Sigmoid colon (tissue), 7 donors: Measurements from ENCODE around the gene TGFB1I1. TPM values are rescaled to one million over a fixed set of nuclear protein-coding genes. Genes with fewer than 3 reads are reported as not detected.

Source experiments
- DNase-seq: peaks from one replicate; pipeline ENCODE4 v3.0.0-alpha.2; 2019
- H3K27ac ChIP-seq, 4 donors: fragments of 200-600 bp; sonication (generic); one replicate each; pipeline ENCODE4 v1.5.1; 2016 to 2019; ENCODE audit warnings: mild to moderate bottlenecking in 1 of 4
- H3K27me3 ChIP-seq, 3 donors: fragments of 200-600 bp; sonication (generic); one replicate each; pipeline ENCODE4 v1.5.1; 2019; ENCODE audit warnings: mild to moderate bottlenecking in 1 of 3
- H3K36me3 ChIP-seq, 4 donors: fragments of 200-600 bp; sonication (generic); one replicate each; pipeline ENCODE4 v1.5.1; 2016 to 2019
- H3K4me1 ChIP-seq, 4 donors: fragments of 200-600 bp; sonication (generic); one replicate each; pipeline ENCODE4 v1.5.1; 2017 to 2019
- H3K4me3 ChIP-seq, 4 donors: fragments of 200-600 bp; sonication (generic); one replicate each; pipeline ENCODE4 v1.5.1; 2017 to 2019; ENCODE audit warnings: mild to moderate bottlenecking in 2 of 4, moderate library complexity in 1 of 4
- H3K9me3 ChIP-seq, 4 donors: fragments of 200-600 bp in 3 of 4; sonication (generic) in 3 of 4; one replicate each; pipeline versions ENCODE4 v1.5.1 to v1.6.1; 2013 to 2019
- EP300 ChIP-seq, 4 donors: sonication (generic); formaldehyde crosslinking; IDR thresholded peaks; one replicate each; pipeline ENCODE4 v1.6.1; 2017; ENCODE audit warnings: antibody characterized with exemption in 4 of 4
- POLR2A ChIP-seq, 2 donors: fragments of 450-650 bp; IDR thresholded peaks; one replicate each; pipeline ENCODE4 v1.6.1; 2016; ENCODE audit warnings: antibody characterized with exemption in 2 of 2, mild to moderate bottlenecking in 2 of 2, moderate library complexity in 2 of 2
- POLR2AphosphoS5 ChIP-seq, 4 donors: sonication (generic); formaldehyde crosslinking; IDR thresholded peaks; one replicate each; pipeline ENCODE4 v1.6.1; 2017; ENCODE audit warnings: antibody characterized with exemption in 4 of 4
- WGBS, 2 donors: extraction: QIAGEN DNeasy Blood & Tissue Kit; methylation state at CpG; one replicate each; pipeline ENCODE4 v1.1.7; 2013; 5-methylcytosine and 5-hydroxymethylcytosine counted together
- intact Hi-C: fragments of 100-400 bp; cut with DNase I; formaldehyde crosslinking; loops from one replicate; pipeline ENCODE4 v1.15.1; 2023
- polyA plus RNA-seq, 3 donors: library from polyadenylated mRNA; stranded (reverse); fragments of 200-250 nt; gene quantifications; one replicate each; pipeline ENCODE4 v1.2.3, GENCODE V29; 2013
- total RNA-seq, 4 donors: library from RNA; depleted of rRNA; stranded (reverse); fragments of >200 nt; gene quantifications; one replicate each; pipeline ENCODE4 v1.1.0, GENCODE V29; 2016
- TF ChIP-seq, protein P1 (sequence below), 4 experiments: fragments of 450-650 bp in 3 of 4; fragments of 200-600 bp in 1 of 4; IDR thresholded peaks; one replicate each; pipeline ENCODE4 v1.5.1; 2016 to 2019; ENCODE audit warnings: antibody characterized with exemption in 4 of 4, mild to moderate bottlenecking in 3 of 4, moderate library complexity in 2 of 4
- donor health status: healthy with polysubstance abuse.
- donor health status: Bipolar disorder and iron deficiency.
- donor health status: healthy.

Gene TGFB1I1
- total and polyA plus RNA-seq, 7 donors, result 10.4 to 339 (median 124) TPM

- no peaks in the 10 kb centered on the region for H3K9me3 ChIP-seq
- H3K27me3 ChIP-seq, result no peaks in the 10 kb centered on the region
- WGBS, 2 donors, result 79 to 82% methylated on average over 7 of the region's 7 CpGs
- intact Hi-C loops, result no loop called here
- peak within 1 kb of the TSS in 1 of 4 donors; percentile 67 for H3K27ac ChIP-seq
- H3K4me1 ChIP-seq, result peaks cover 0 to 11% (median 10%) of the 10 kb centered on the region in 4 donors
- no peaks in the 10 kb centered on the region for H3K36me3 ChIP-seq
- H3K4me3 ChIP-seq, result peak within 1 kb of the TSS; percentile 14 to 47 (median 42)
- TF ChIP-seq EP300 (IDR thresholded peaks at IDR 0.05) (no peak), POLR2A (IDR thresholded peaks at IDR 0.05) (no peak), POLR2AphosphoS5 (IDR thresholded peaks at IDR 0.05) (no peak)
- TF ChIP-seq, protein P1, sequence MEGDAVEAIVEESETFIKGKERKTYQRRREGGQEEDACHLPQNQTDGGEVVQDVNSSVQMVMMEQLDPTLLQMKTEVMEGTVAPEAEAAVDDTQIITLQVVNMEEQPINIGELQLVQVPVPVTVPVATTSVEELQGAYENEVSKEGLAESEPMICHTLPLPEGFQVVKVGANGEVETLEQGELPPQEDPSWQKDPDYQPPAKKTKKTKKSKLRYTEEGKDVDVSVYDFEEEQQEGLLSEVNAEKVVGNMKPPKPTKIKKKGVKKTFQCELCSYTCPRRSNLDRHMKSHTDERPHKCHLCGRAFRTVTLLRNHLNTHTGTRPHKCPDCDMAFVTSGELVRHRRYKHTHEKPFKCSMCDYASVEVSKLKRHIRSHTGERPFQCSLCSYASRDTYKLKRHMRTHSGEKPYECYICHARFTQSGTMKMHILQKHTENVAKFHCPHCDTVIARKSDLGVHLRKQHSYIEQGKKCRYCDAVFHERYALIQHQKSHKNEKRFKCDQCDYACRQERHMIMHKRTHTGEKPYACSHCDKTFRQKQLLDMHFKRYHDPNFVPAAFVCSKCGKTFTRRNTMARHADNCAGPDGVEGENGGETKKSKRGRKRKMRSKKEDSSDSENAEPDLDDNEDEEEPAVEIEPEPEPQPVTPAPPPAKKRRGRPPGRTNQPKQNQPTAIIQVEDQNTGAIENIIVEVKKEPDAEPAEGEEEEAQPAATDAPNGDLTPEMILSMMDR (IDR thresholded peaks at IDR 0.05), result no peak
- DNase-seq, result no peak
These were observed 43.7 kb upstream of the TGFB1I1 start, which contains the start of gene COX6A2 for GRCh38 chr16:31428279-31428597. COX6A2 (minus strand) TSS chr16:31428360; CDS start chr16:31428325, 35 bp downstream.

GRCh38 chr16:31428638-31429247 is 43.2 kb upstream of the TGFB1I1 start:
- H3K4me1 ChIP-seq, result peaks cover 0 to 11% (median 10%) of the 10 kb centered on the region in 4 donors
- WGBS, 2 donors, result 70 to 84% methylated on average over 7 of the region's 7 CpGs
- H3K4me3 ChIP-seq, result no peak overlapping the region
- peak; percentile 11 for DNase-seq
- peak overlapping the region in 1 of 4 donors; percentile 67 for H3K27ac ChIP-seq
- H3K27me3 ChIP-seq, result no peaks in the 10 kb centered on the region
- H3K9me3 ChIP-seq, result no peaks in the 10 kb centered on the region
- TF ChIP-seq, protein P1 (IDR thresholded peaks at IDR 0.05), result no peak
- TF ChIP-seq POLR2AphosphoS5 (IDR thresholded peaks at IDR 0.05) (no peak), POLR2A (IDR thresholded peaks at IDR 0.05) (no peak), EP300 (IDR thresholded peaks at IDR 0.05) (no peak)
- intact Hi-C loops, result no loop called here
- no peaks in the 10 kb centered on the region for H3K36me3 ChIP-seq

GRCh38 chr16:31429314-31429713 is 42.6 kb upstream of the TGFB1I1 start:
- Histone ChIP-seq H3K4me1 (peaks cover 0 to 11% (median 10%) of the 10 kb centered on the region in 4 donors), H3K4me3 (no peak overlapping the region), H3K27me3 (no peaks in the 10 kb centered on the region), H3K9me3 (no peaks in the 10 kb centered on the region), H3K27ac (no peak overlapping the region), H3K36me3 (no peaks in the 10 kb centered on the region)
- intact Hi-C loops, result no loop called here
- WGBS, 2 donors, result 8 to 23% methylated on average over 1 of the region's 1 CpG
- TF ChIP-seq, protein P1 (IDR thresholded peaks at IDR 0.05), result no peak
- no peak for TF ChIP-seq POLR2AphosphoS5 (IDR thresholded peaks at IDR 0.05)
- no peak for TF ChIP-seq POLR2A (IDR thresholded peaks at IDR 0.05)
- no peak for TF ChIP-seq EP300 (IDR thresholded peaks at IDR 0.05)
- peak; percentile 17 for DNase-seq

- TF ChIP-seq, protein P1 (IDR thresholded peaks at IDR 0.05), result no peak
- no peak for TF ChIP-seq POLR2AphosphoS5 (IDR thresholded peaks at IDR 0.05)
- TF ChIP-seq EP300 (IDR thresholded peaks at IDR 0.05), result no peak
- TF ChIP-seq POLR2A (IDR thresholded peaks at IDR 0.05), result no peak
- no peaks in the 10 kb centered on the region for H3K36me3 ChIP-seq
- no peaks in the 10 kb centered on the region for H3K27me3 ChIP-seq
- 73 to 86% methylated on average over 3 of the region's 3 CpGs for WGBS, 2 donors
- no peak for DNase-seq
- intact Hi-C loops, result no loop called here
- no peak overlapping the region for H3K4me3 ChIP-seq
- H3K27ac ChIP-seq, result no peak overlapping the region
- no peaks in the 10 kb centered on the region for H3K9me3 ChIP-seq
- peaks cover 0 to 11% (median 10%) of the 10 kb centered on the region in 4 donors for H3K4me1 ChIP-seq
These were observed 42.2 kb upstream of the TGFB1I1 start for GRCh38 chr16:31429796-31430195.
